H1 (cell line): ENCODE data around the gene DPYD. TPM values are rescaled to one million over a fixed set of nuclear protein-coding genes. Genes with fewer than 3 reads are reported as not detected.

Source experiments
- CTCF ChIA-PET: fragments of 300-600 bp; sonication (Branson Sonifier 250); formaldehyde crosslinking; loops from one replicate; lab custom pipeline; 2021; ENCODE audit not compliant: partially characterized antibody; lab: Charles Lee
- POLR2A ChIA-PET: fragments of 300-600 bp; sonication (Branson Sonifier 250); formaldehyde crosslinking; loops from one replicate; lab custom pipeline; 2021; ENCODE audit warnings: inconsistent platforms; ENCODE audit not compliant: partially characterized antibody; lab: Charles Lee
- DNase-seq, 2 experiments: peaks; one replicate each; pipeline versions ENCODE4 v3.0.0 to v3.0.0-alpha.2; 2010 to 2022; ENCODE audit warnings: low spot score in 2 of 2, low read depth in 1 of 2, mixed read lengths in 1 of 2
- FAIRE-seq: peaks from 2 replicates; lab custom pipeline; 2011; peaks lifted over from hg19 to GRCh38; lab: Jason Lieb, UNC
- H2AFZ ChIP-seq: 2 replicates; pipeline ENCODE4 v1.8.1; 2012; ENCODE audit warnings: low read length, inconsistent platforms
- H2AK5ac ChIP-seq: 2 replicates; pipeline ENCODE4 v1.6.1; 2013; ENCODE audit warnings: low read depth, low read length
- H2BK120ac ChIP-seq: replicated peaks from 2 replicates; pipeline ENCODE3; 2013; ENCODE audit warnings: low read depth, low read length, inconsistent platforms
- H2BK12ac ChIP-seq: 2 replicates; pipeline ENCODE4 v1.6.1; 2013; ENCODE audit warnings: low read depth, low read length
- H2BK15ac ChIP-seq: 2 replicates; pipeline ENCODE4 v1.6.1; 2013; ENCODE audit warnings: low read length
- H2BK20ac ChIP-seq: 2 replicates; pipeline ENCODE4 v1.6.1; 2013; ENCODE audit warnings: low read length
- H2BK5ac ChIP-seq: 2 replicates; pipeline ENCODE4 v1.6.1; 2013; ENCODE audit warnings: low read depth, low read length
- H3K14ac ChIP-seq: 2 replicates; pipeline ENCODE4 v1.6.1; 2013; ENCODE audit warnings: inconsistent platforms; ENCODE audit not compliant: insufficient read length
- H3K18ac ChIP-seq: 2 replicates; pipeline ENCODE4 v1.6.1; 2013; ENCODE audit warnings: low read length; ENCODE audit errors: extremely low read depth
- H3K23ac ChIP-seq: 2 replicates; pipeline ENCODE4 v1.6.1; 2013; ENCODE audit warnings: inconsistent platforms; ENCODE audit not compliant: insufficient read length
- H3K23me2 ChIP-seq: 2 replicates; pipeline ENCODE4 v1.6.1; 2013; ENCODE audit warnings: low read depth, low read length
- H3K27ac ChIP-seq: 2 replicates; pipeline ENCODE4 v1.6.1; 2011; ENCODE audit warnings: low read depth, low read length, inconsistent platforms
- H3K27me3 ChIP-seq, 4 experiments: replicated peaks in 1 of 4; 1 replicate in 1 of 4; 2 replicates in 3 of 4; pipeline versions ENCODE4 v1.6.1 to v1.8.1; 2011 to 2013; ENCODE audit warnings: low read length in 3 of 4, mild to moderate bottlenecking in 3 of 4, inconsistent platforms in 2 of 4, mixed read lengths in 2 of 4, moderate library complexity in 1 of 4; ENCODE audit not compliant: control insufficient read depth in 3 of 4, insufficient read depth in 3 of 4; ENCODE audit errors: extremely low read depth in 1 of 4
- H3K36me3 ChIP-seq, 4 experiments: 2 replicates each; pipeline versions ENCODE4 v1.6.1 to v1.8.1; 2011 to 2013; ENCODE audit warnings: mild to moderate bottlenecking in 4 of 4, low read length in 3 of 4, moderate library complexity in 2 of 4, control low read depth in 1 of 4, inconsistent platforms in 1 of 4; ENCODE audit not compliant: insufficient read depth in 4 of 4, control insufficient read depth in 2 of 4
- H3K4ac ChIP-seq: replicated peaks from 2 replicates; pipeline ENCODE3; 2013; ENCODE audit warnings: low read length, low read depth, mixed read lengths, inconsistent platforms; ENCODE audit not compliant: insufficient read length
- H3K4me1 ChIP-seq, 4 experiments: replicated peaks in 1 of 4; 1 replicate in 1 of 4; 2 replicates in 3 of 4; pipeline versions ENCODE4 v1.6.1 to v1.8.1; 2011 to 2013; ENCODE audit warnings: low read length in 3 of 4, inconsistent platforms in 2 of 4, mixed read lengths in 1 of 4; ENCODE audit not compliant: insufficient read depth in 4 of 4, control insufficient read depth in 3 of 4
- H3K4me2 ChIP-seq, 2 experiments: 2 replicates each; pipeline versions ENCODE4 v1.6.1 to v1.8.1; 2011 to 2013; ENCODE audit warnings: low read depth in 2 of 2, low read length in 2 of 2, control low read depth in 1 of 2, inconsistent platforms in 1 of 2, mild to moderate bottlenecking in 1 of 2; ENCODE audit not compliant: insufficient read depth in 1 of 2
- H3K4me3 ChIP-seq, 4 experiments: fragments of 200-600, 300-600 bp in 1 of 4; sonication (generic), shearing (Covaris generic), sonication (Bioruptor Twin) in 1 of 4; 2 replicates each; pipeline versions ENCODE4 v1.5.1 to v1.8.1; 2011 to 2016; ENCODE audit warnings: low read length in 4 of 4, low read depth in 3 of 4, control low read depth in 2 of 4, inconsistent platforms in 2 of 4, mild to moderate bottlenecking in 2 of 4, mixed read lengths in 1 of 4, moderate library complexity in 1 of 4; ENCODE audit not compliant: insufficient read depth in 2 of 4; ENCODE audit errors: extremely low read depth in 1 of 4
- H3K56ac ChIP-seq: replicated peaks from 2 replicates; pipeline ENCODE3; 2013; ENCODE audit warnings: low read depth, mild to moderate bottlenecking, mixed read lengths, low read length, inconsistent platforms; ENCODE audit not compliant: insufficient read length
- H3K79me1 ChIP-seq: 2 replicates; pipeline ENCODE4 v1.6.1; 2013; ENCODE audit warnings: low read depth, low read length, control low read depth
- H3K79me2 ChIP-seq, 2 experiments: 2 replicates each; pipeline versions ENCODE4 v1.6.1 to v1.8.1; 2012 to 2013; ENCODE audit warnings: low read length in 2 of 2, mild to moderate bottlenecking in 2 of 2, inconsistent platforms in 1 of 2; ENCODE audit not compliant: insufficient read depth in 2 of 2, control insufficient read depth in 1 of 2
- H3K9ac ChIP-seq, 4 experiments: replicated peaks in 1 of 4; 1 replicate in 1 of 4; 2 replicates in 3 of 4; pipeline versions ENCODE4 v1.6.1 to v1.8.1; 2011 to 2013; ENCODE audit warnings: low read depth in 3 of 4, low read length in 3 of 4, control low read depth in 2 of 4, mild to moderate bottlenecking in 2 of 4, moderate library complexity in 2 of 4, inconsistent platforms in 1 of 4; ENCODE audit errors: extremely low read depth in 1 of 4
- H3K9me3 ChIP-seq, 2 experiments: 2 replicates each; pipeline versions ENCODE4 v1.6.1 to v1.8.1; 2012 to 2013; ENCODE audit warnings: mild to moderate bottlenecking in 2 of 2, moderate library complexity in 2 of 2, control low read depth in 1 of 2, inconsistent platforms in 1 of 2, low read depth in 1 of 2, low read length in 1 of 2, mixed read lengths in 1 of 2; ENCODE audit not compliant: insufficient read depth in 2 of 2
- H4K20me1 ChIP-seq, 2 experiments: replicated peaks in 1 of 2; 2 replicates each; pipeline versions ENCODE3 to v1.8.1; 2011 to 2013; ENCODE audit warnings: inconsistent platforms in 2 of 2, low read length in 2 of 2, mild to moderate bottlenecking in 1 of 2; ENCODE audit not compliant: insufficient read depth in 2 of 2, control insufficient read depth in 1 of 2
- H4K5ac ChIP-seq: 2 replicates; pipeline ENCODE4 v1.6.1; 2013; ENCODE audit warnings: low read length, low read depth, mixed read lengths, inconsistent platforms; ENCODE audit not compliant: insufficient read length
- H4K8ac ChIP-seq: 2 replicates; pipeline ENCODE4 v1.8.0; 2013; ENCODE audit warnings: mild to moderate bottlenecking, moderate library complexity, low read length, inconsistent platforms; ENCODE audit not compliant: insufficient read depth; ENCODE audit errors: extremely low read depth
- H4K91ac ChIP-seq: replicated peaks from 2 replicates; pipeline ENCODE3; 2013; ENCODE audit warnings: low read length, mixed read lengths, inconsistent platforms; ENCODE audit not compliant: insufficient read length
- CEBPB ChIP-seq: IDR thresholded peaks from 2 replicates; pipeline ENCODE4 v1.6.1; 2012; ENCODE audit warnings: low read depth, low read length
- KDM5A ChIP-seq: fragments of 200-600 bp; IDR thresholded peaks from 2 replicates; pipeline ENCODE4 v1.7.1; 2012; ENCODE audit warnings: mild to moderate bottlenecking, low read length, inconsistent platforms, mixed read lengths
- MAFK ChIP-seq: IDR thresholded peaks from 2 replicates; pipeline ENCODE4 v1.6.1; 2012; ENCODE audit warnings: low read depth, mild to moderate bottlenecking, improper control_type of control experiment, low read length
- PHF8 ChIP-seq: fragments of 200-600 bp; sonication (generic); conservative IDR thresholded peaks from 2 replicates; pipeline ENCODE4 v1.7.1; 2012; ENCODE audit warnings: low read depth, mild to moderate bottlenecking, inconsistent platforms, low read length, moderate library complexity
- RNF2 ChIP-seq: fragments of 200-900, 300-1000 bp; sonication (generic); IDR thresholded peaks from 2 replicates; pipeline ENCODE4 v1.7.1; 2016; ENCODE audit warnings: borderline replicate concordance, low read depth, mild to moderate bottlenecking, antibody characterized with exemption, low read length; ENCODE audit not compliant: poor library complexity, severe bottlenecking; ENCODE audit errors: missing control alignments
- SIN3A ChIP-seq, 2 experiments: IDR thresholded peaks in 1 of 2; conservative IDR thresholded peaks in 1 of 2; 2 replicates each; pipeline ENCODE4 v1.6.1; 2011 to 2012; ENCODE audit warnings: low read length in 2 of 2, improper control_type of control experiment in 1 of 2, low read depth in 1 of 2, mild to moderate bottlenecking in 1 of 2
- WGBS, 2 experiments: shearing (Covaris generic) in 1 of 2; methylation state at CpG; one replicate each; pipeline versions ENCODE4 v1.1.6 to v1.1.7; 2013 to 2015; ENCODE audit warnings: low lambda C conversion rate in 2 of 2, mixed read lengths in 2 of 2, inconsistent platforms in 1 of 2, low coverage in 1 of 2, missing lambda C conversion rate in 1 of 2; ENCODE audit not compliant: insufficient replicate concordance in 2 of 2, insufficient coverage in 1 of 2, insufficient read length in 1 of 2; ENCODE audit errors: extremely low coverage in 1 of 2, missing lambda C conversion rate in 1 of 2; 5-methylcytosine and 5-hydroxymethylcytosine counted together
- polyA plus RNA-seq, 7 experiments: library from polyadenylated mRNA; depleted of rRNA in 3 of 7; stranded (reverse) in 5 of 7; unstranded in 2 of 7; fragments of >200 nt in 5 of 7; fragments of 200-250 nt in 2 of 7; gene quantifications; 1 replicate in 5 of 7; 2 replicates in 1 of 7; 4 replicates in 1 of 7; pipeline versions ENCODE4 v1.2.1 to v1.2.3, GENCODE V29; 2011 to 2013; ENCODE audit warnings: missing spikeins in 2 of 7, mixed read lengths in 2 of 7
- total RNA-seq: library from RNA; stranded (reverse); fragmentation: NEBNext Ultra II Directional; extraction: Animal tissue kit (Norgen Biotek cat#: 25700); gene quantifications from 2 replicates; pipeline ENCODE4 v1.2.1, GENCODE V29; 2021

Gene DPYD
- total and polyA plus RNA-seq, 2 of the 8 experiments (the other 6 are each of a cell fraction or from before 2014, with no cell fraction given): 0.29 to 0.73 TPM

DNA sequence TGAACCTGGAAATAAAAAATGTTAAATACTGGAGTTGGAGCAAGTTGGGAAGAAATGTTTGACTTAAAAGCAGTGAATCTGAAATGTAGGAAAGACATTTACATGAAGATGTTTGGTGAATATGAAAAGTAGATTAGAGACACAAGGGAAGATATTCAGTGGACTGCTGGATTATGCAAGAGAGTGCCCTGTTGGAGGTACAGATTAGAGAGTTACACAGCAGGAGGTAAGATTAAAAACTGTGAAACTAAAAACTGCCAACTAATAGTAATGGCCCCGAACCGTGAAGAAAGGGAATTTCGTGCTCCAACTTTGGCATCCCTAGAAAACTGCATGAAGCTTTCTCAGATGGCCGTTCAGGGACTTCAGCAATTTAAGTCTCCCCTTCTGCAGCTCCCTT is 375.4 kb downstream of the DPYD start:
- Histone ChIP-seq H3K14ac (no peak overlapping the region), H3K27me3 (no peaks in the 10 kb centered on the region), H2BK15ac (no peak overlapping the region), H3K4ac (no peak overlapping the region), H3K4me2 (no peak overlapping the region), H3K56ac (no peak overlapping the region), H3K4me1 (no peaks in the 10 kb centered on the region; a peak in 1 of 7 replicates), H3K9me3 (no peaks in the 10 kb centered on the region), H3K18ac (no peak overlapping the region), H2BK120ac (no peak overlapping the region), H3K36me3 (no peaks in the 10 kb centered on the region), H2AK5ac (no peak overlapping the region), H3K79me2 (no peaks in the 10 kb centered on the region), H3K23me2 (no peaks in the 10 kb centered on the region), H2BK12ac (no peak overlapping the region), H3K4me3 (no peak overlapping the region), H3K9ac (no peak overlapping the region), H4K91ac (no peak overlapping the region), H3K23ac (no peak overlapping the region), H2BK5ac (no peak overlapping the region), H3K27ac (no peak overlapping the region), H4K20me1 (no peaks in the 10 kb centered on the region), H2BK20ac (no peak overlapping the region), H4K5ac (no peak overlapping the region), H3K79me1 (no peaks in the 10 kb centered on the region), H2AFZ (no peak overlapping the region), H4K8ac (no peak overlapping the region)
- ChIA-PET POLR2A (no interaction called here), CTCF (interaction anchor here (2.7 kb wide), 1 partner anchor 20 kb away, joined by 10 read pairs; no protein-coding TSS in a partner anchor)
- no peak for DNase-seq
- WGBS, 2 experiments: 84% methylated on average over 4 of the region's 4 CpGs; no CpG with 5 or more reads in 1 of the 2 experiments
- no peak for FAIRE-seq
- TF ChIP-seq PHF8: no peak
- TF ChIP-seq MAFK: no peak
- no peak for TF ChIP-seq SIN3A (conservative IDR thresholded peaks at IDR 0.05 in 1 of 2, IDR thresholded peaks at IDR 0.05 in 1 of 2; ENCODE audit: low read depth in 1 of 2, low read length in 2 of 2)
- no peak for TF ChIP-seq KDM5A
- TF ChIP-seq CEBPB: no peak
- no peak for TF ChIP-seq RNF2
